DND-41 (cell line): ENCODE measurements around the gene IL4I1.
"Not testable (repeated sequence)": the region's sequence is repeated elsewhere in the genome, so short reads cannot be mapped to it uniquely, and the experiment has no call there.

Experiments
- ATAC-seq: fragments of 200-7000 bp; cut with Tn5 transposase; 3 replicates; pipeline ENCODE4 v1.9.1; 2021; ENCODE audit warnings: low read depth; ENCODE audit not compliant: insufficient read depth
- DNase-seq: peaks from one replicate; pipeline ENCODE4 v3.0.0-alpha.2; 2020
- H2AFZ ChIP-seq: 2 replicates; pipeline ENCODE4 v1.6.0; 2012; ENCODE audit warnings: low read depth, low read length
- H3K27ac ChIP-seq: 2 replicates; pipeline ENCODE4 v1.5.1; 2012; ENCODE audit warnings: low read length, inconsistent platforms
- H3K27me3 ChIP-seq: fragments of 200-600 bp; sonication (generic); 2 replicates; pipeline ENCODE4 v1.6.0; 2012; ENCODE audit warnings: low read length, mild to moderate bottlenecking, inconsistent platforms; ENCODE audit not compliant: insufficient read depth, poor library complexity
- H3K36me3 ChIP-seq: 2 replicates; pipeline ENCODE4 v1.5.1; 2012; ENCODE audit warnings: low read length, inconsistent platforms; ENCODE audit not compliant: insufficient read depth
- H3K4me1 ChIP-seq: 2 replicates; pipeline ENCODE4 v1.5.1; 2012; ENCODE audit warnings: mild to moderate bottlenecking, low read length; ENCODE audit not compliant: insufficient read depth
- H3K4me2 ChIP-seq: 2 replicates; pipeline ENCODE4 v1.6.0; 2012; ENCODE audit warnings: mild to moderate bottlenecking, moderate library complexity, low read length, inconsistent platforms; ENCODE audit not compliant: insufficient read depth
- H3K4me3 ChIP-seq, 2 experiments: fragments of 200-600 bp in 1 of 2; shearing (Covaris generic) in 1 of 2; 2 replicates each; pipeline ENCODE4 v1.5.1; 2012 to 2016; ENCODE audit warnings: inconsistent platforms in 2 of 2, low read length in 2 of 2, mild to moderate bottlenecking in 2 of 2, low read depth in 1 of 2, moderate library complexity in 1 of 2
- H3K79me2 ChIP-seq: 2 replicates; pipeline ENCODE4 v1.6.0; 2012; ENCODE audit warnings: low read length, inconsistent platforms; ENCODE audit not compliant: insufficient read depth
- H3K9ac ChIP-seq: 2 replicates; pipeline ENCODE4 v1.6.0; 2012; ENCODE audit warnings: low read depth, mild to moderate bottlenecking, inconsistent platforms, low read length, moderate library complexity
- H3K9me3 ChIP-seq: 2 replicates; pipeline ENCODE4 v1.5.1; 2012; ENCODE audit warnings: low read length, moderate library complexity, mild to moderate bottlenecking, inconsistent platforms; ENCODE audit not compliant: insufficient read depth, severe bottlenecking
- H4K20me1 ChIP-seq: 2 replicates; pipeline ENCODE4 v1.6.0; 2012; ENCODE audit warnings: low read length; ENCODE audit not compliant: insufficient read depth
- CTCF ChIP-seq: IDR thresholded peaks from 2 replicates; pipeline ENCODE4 v1.5.1; 2012; ENCODE audit warnings: borderline replicate concordance, low read length, moderate library complexity, mild to moderate bottlenecking; ENCODE audit not compliant: poor library complexity, severe bottlenecking; ENCODE audit errors: extremely low read depth
- EZH2 ChIP-seq: IDR thresholded peaks from 3 replicates; pipeline ENCODE4 v1.6.1; 2012; ENCODE audit warnings: borderline replicate concordance, low read depth, mild to moderate bottlenecking, moderate library complexity, low read length, inconsistent platforms; ENCODE audit not compliant: severe bottlenecking

IL4I1 gene

GRCh38 chr19:49925486-49925885, 28.8 kb upstream of the IL4I1 start:
- peaks cover 99% of the 10 kb centered on the region for H3K79me2 ChIP-seq
- peak overlapping the region; percentile 59 for H3K27ac ChIP-seq
- peak overlapping the region; percentile 58 for H3K9ac ChIP-seq
- peaks cover 77% of the 10 kb centered on the region for H4K20me1 ChIP-seq
- H3K4me3 ChIP-seq = peak overlapping the region in 1 of 2 experiments; percentile 37; a peak in 1 of 4 replicates
- no peak overlapping the region for H2AFZ ChIP-seq
- no peaks in the 10 kb centered on the region for H3K9me3 ChIP-seq
- no peaks in the 10 kb centered on the region for H3K27me3 ChIP-seq
- no peak for ATAC-seq
- peaks cover 86% of the 10 kb centered on the region for H3K36me3 ChIP-seq
- H3K4me1 ChIP-seq = peaks cover 78% of the 10 kb centered on the region
- no peak for DNase-seq
- H3K4me2 ChIP-seq = peak overlapping the region; percentile 61
- TF ChIP-seq CTCF (no peak), EZH2 (no peak)

DNA sequence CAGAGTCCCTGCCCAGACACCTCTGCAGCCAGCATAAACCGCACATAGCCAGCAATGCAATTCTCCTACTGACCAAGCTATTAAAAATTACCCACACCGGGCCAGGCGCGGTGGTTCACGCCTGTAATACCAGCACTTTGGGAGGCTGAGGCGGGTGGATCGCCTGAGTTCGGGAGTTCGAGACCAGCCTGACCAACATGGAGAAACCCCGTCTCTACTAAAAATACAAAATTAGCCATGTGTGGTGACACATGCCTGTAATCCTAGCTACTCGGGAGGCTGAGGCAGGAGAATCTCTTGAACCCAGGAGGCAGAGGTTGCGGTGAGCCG, 28.2 kb upstream of the IL4I1 start:
- peak overlapping the region; percentile 58 for H3K9ac ChIP-seq

DNA sequence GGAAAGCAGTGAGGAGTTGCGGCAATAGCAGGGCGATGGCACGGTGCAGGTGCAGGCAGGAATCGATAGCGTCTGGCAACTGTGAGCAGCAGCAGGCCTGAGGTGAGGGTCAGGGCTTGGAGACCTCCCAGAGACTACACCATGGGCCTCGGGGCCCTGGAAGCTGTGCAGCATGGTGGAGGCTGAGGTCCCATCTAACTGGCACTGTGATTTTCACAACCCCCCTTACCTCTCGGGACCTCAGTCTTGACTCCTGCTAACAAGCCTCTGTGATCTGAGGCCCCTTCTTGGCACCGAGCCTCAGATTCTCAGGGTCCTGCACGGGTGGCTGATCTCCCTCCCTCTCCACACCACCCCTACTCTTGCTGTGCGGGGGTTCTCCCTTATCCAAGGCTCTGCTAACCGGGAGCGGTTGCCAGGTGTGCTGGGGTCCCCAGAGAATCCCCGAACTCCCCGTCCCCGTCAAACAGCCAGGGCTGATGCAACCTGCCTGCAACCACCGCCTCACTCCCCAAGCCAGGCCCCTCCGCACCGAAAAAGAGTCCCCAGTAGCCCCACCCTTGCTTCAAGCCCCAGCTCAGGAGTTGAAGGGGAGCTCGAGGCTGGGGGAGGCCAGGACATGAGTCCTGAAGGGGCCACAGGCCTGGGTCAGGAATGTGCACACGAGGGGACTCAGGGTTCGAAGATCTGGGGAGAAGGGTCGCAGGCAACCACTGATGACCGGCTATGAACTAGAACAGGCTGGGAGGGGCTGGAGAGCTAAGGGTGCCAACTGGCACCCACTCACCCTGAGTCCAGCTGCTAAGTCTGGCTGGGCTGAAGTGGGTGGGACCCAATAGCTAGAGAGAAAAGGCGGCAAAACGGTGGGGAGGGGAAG, 27.6 kb upstream of the IL4I1 start:
- DNase-seq (peak; percentile 91), ATAC-seq (peak; percentile 69)
- H3K27ac ChIP-seq = peak overlapping the region; percentile 91
- peaks cover 86% of the 10 kb centered on the region for H4K20me1 ChIP-seq
- peaks cover 99% of the 10 kb centered on the region for H3K79me2 ChIP-seq
- peaks cover 70% of the 10 kb centered on the region for H3K4me1 ChIP-seq
- TF ChIP-seq EZH2 = no peak
- no peak for TF ChIP-seq CTCF
- H2AFZ ChIP-seq = no peak overlapping the region
- H3K9me3 ChIP-seq = no peaks in the 10 kb centered on the region
- H3K9ac ChIP-seq = peak overlapping the region; percentile 58
- H3K4me2 ChIP-seq = peak overlapping the region; percentile 61
- no peaks in the 10 kb centered on the region for H3K27me3 ChIP-seq
- peaks cover 89% of the 10 kb centered on the region for H3K36me3 ChIP-seq
- H3K4me3 ChIP-seq = peak overlapping the region in 1 of 2 experiments; percentile 47; a peak in 2 of 4 replicates

More for the DNA sequence above, 28.2 kb upstream of the IL4I1 start:
- Histone ChIP-seq H3K36me3 (peaks cover 87% of the 10 kb centered on the region), H3K4me3 (peak overlapping the region in 1 of 2 experiments; percentile 47; a peak in 2 of 4 replicates), H3K4me2 (peak overlapping the region; percentile 61), H3K79me2 (peaks cover 99% of the 10 kb centered on the region), H3K27ac (peak overlapping the region; percentile 91), H3K4me1 (peaks cover 73% of the 10 kb centered on the region), H4K20me1 (peaks cover 81% of the 10 kb centered on the region)
- not testable (repeated sequence) for H3K27me3 ChIP-seq, H2AFZ ChIP-seq, DNase-seq, H3K9me3 ChIP-seq, ATAC-seq
